ENCODE results near the gene FCHSD2.

FCHSD2 gene

GRCh38 chr11:72885749-72886609 lies 256.1 kb downstream of the FCHSD2 start:
- H3K4me1 ChIP-seq (ENCODE audit: insufficient read depth, low read length, severe bottlenecking) = peaks cover 11% of the 10 kb centered on the region
- H3K79me2 ChIP-seq (ENCODE audit: insufficient read depth, low read length) = no peaks in the 10 kb centered on the region
- no peak overlapping the region for H3K4me3 ChIP-seq (ENCODE audit: low read depth, low read length, poor library complexity, severe bottlenecking)
- no peak overlapping the region for H3K27ac ChIP-seq (ENCODE audit: low read depth, low read length, poor library complexity, severe bottlenecking)
- H3K9ac ChIP-seq (ENCODE audit: low read length) = no peak overlapping the region
- H3K4me2 ChIP-seq (ENCODE audit: low read length) = no peak overlapping the region
- H3K9me2 ChIP-seq (ENCODE audit: low read depth, low read length) = no peaks in the 10 kb centered on the region
- H4K20me1 ChIP-seq (ENCODE audit: insufficient read depth, low read length) = no peaks in the 10 kb centered on the region
- no peak overlapping the region for H2AFZ ChIP-seq (ENCODE audit: low read length)
- no peaks in the 10 kb centered on the region for H3K27me3 ChIP-seq (ENCODE audit: insufficient read depth, low read length)
- no peaks in the 10 kb centered on the region for H3F3A ChIP-seq (ENCODE audit: insufficient read depth, low read length)
- no peaks in the 10 kb centered on the region for H3K9me3 ChIP-seq (ENCODE audit: low read length)
- H3K36me3 ChIP-seq (ENCODE audit: insufficient read depth, low read length) = peaks cover 83% of the 10 kb centered on the region
- TF ChIP-seq CTCF (IDR thresholded peaks at IDR 0.05; ENCODE audit: low read length) = no peak

- H3K9me3 ChIP-seq (ENCODE audit: low read length) = no peaks in the 10 kb centered on the region
- TF ChIP-seq EZH2 (IDR thresholded peaks at IDR 0.05; ENCODE audit: borderline replicate concordance, low read length) = no peak
- TF ChIP-seq CTCF (IDR thresholded peaks at IDR 0.05; ENCODE audit: low read length) = no peak
- no peak overlapping the region for H3K4me2 ChIP-seq (ENCODE audit: low read length)
- no peak overlapping the region for H3K27ac ChIP-seq (ENCODE audit: low read depth, low read length, poor library complexity, severe bottlenecking)
- H3K27me3 ChIP-seq (ENCODE audit: insufficient read depth, low read length) = no peaks in the 10 kb centered on the region
- H3F3A ChIP-seq (ENCODE audit: insufficient read depth, low read length) = no peaks in the 10 kb centered on the region
- H2AFZ ChIP-seq (ENCODE audit: low read length) = no peak overlapping the region
- no peak overlapping the region for H3K9ac ChIP-seq (ENCODE audit: low read length)
- no peaks in the 10 kb centered on the region for H3K4me1 ChIP-seq (ENCODE audit: insufficient read depth, low read length, severe bottlenecking)
- H3K36me3 ChIP-seq (ENCODE audit: insufficient read depth, low read length) = peaks cover 56% of the 10 kb centered on the region
- H3K4me3 ChIP-seq (ENCODE audit: low read depth, low read length, poor library complexity, severe bottlenecking) = no peak overlapping the region
- no peaks in the 10 kb centered on the region for H4K20me1 ChIP-seq (ENCODE audit: insufficient read depth, low read length)
- no peaks in the 10 kb centered on the region for H3K79me2 ChIP-seq (ENCODE audit: insufficient read depth, low read length)
- no peaks in the 10 kb centered on the region for H3K9me2 ChIP-seq (ENCODE audit: low read depth, low read length)
These were observed 266.0 kb downstream of the FCHSD2 start for GRCh38 chr11:72876147-72876546.

GRCh38 chr11:72875736-72876135 lies 266.4 kb downstream of the FCHSD2 start:
- TF ChIP-seq CTCF (IDR thresholded peaks at IDR 0.05; ENCODE audit: low read length) (no peak), EZH2 (IDR thresholded peaks at IDR 0.05; ENCODE audit: borderline replicate concordance, low read length) (no peak)
- Histone ChIP-seq H3K9me2 (ENCODE audit: low read depth, low read length) (no peaks in the 10 kb centered on the region), H2AFZ (ENCODE audit: low read length) (no peak overlapping the region), H3K4me3 (ENCODE audit: low read depth, low read length, poor library complexity, severe bottlenecking) (no peak overlapping the region), H3K79me2 (ENCODE audit: insufficient read depth, low read length) (no peaks in the 10 kb centered on the region), H3K27ac (ENCODE audit: low read depth, low read length, poor library complexity, severe bottlenecking) (no peak overlapping the region), H3K27me3 (ENCODE audit: insufficient read depth, low read length) (no peaks in the 10 kb centered on the region), H4K20me1 (ENCODE audit: insufficient read depth, low read length) (no peaks in the 10 kb centered on the region), H3K4me1 (ENCODE audit: insufficient read depth, low read length, severe bottlenecking) (no peaks in the 10 kb centered on the region), H3K36me3 (ENCODE audit: insufficient read depth, low read length) (peaks cover 54% of the 10 kb centered on the region), H3K9me3 (ENCODE audit: low read length) (no peaks in the 10 kb centered on the region), H3K4me2 (ENCODE audit: low read length) (no peak overlapping the region), H3F3A (ENCODE audit: insufficient read depth, low read length) (no peaks in the 10 kb centered on the region), H3K9ac (ENCODE audit: low read length) (no peak overlapping the region)

Measured in OCI-LY1 (cell line).